GM19043 (cell line): Measurements from ENCODE around the gene CNPY4.

Source experiments
- ATAC-seq: cut with Tn5 transposase; IDR thresholded peaks from one replicate; pipeline ENCODE4 v1.9.1; 2021; ENCODE audit warnings: low read depth; ENCODE audit not compliant: unreplicated experiment

The CNPY4 gene, protein sequence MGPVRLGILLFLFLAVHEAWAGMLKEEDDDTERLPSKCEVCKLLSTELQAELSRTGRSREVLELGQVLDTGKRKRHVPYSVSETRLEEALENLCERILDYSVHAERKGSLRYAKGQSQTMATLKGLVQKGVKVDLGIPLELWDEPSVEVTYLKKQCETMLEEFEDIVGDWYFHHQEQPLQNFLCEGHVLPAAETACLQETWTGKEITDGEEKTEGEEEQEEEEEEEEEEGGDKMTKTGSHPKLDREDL

DNA sequence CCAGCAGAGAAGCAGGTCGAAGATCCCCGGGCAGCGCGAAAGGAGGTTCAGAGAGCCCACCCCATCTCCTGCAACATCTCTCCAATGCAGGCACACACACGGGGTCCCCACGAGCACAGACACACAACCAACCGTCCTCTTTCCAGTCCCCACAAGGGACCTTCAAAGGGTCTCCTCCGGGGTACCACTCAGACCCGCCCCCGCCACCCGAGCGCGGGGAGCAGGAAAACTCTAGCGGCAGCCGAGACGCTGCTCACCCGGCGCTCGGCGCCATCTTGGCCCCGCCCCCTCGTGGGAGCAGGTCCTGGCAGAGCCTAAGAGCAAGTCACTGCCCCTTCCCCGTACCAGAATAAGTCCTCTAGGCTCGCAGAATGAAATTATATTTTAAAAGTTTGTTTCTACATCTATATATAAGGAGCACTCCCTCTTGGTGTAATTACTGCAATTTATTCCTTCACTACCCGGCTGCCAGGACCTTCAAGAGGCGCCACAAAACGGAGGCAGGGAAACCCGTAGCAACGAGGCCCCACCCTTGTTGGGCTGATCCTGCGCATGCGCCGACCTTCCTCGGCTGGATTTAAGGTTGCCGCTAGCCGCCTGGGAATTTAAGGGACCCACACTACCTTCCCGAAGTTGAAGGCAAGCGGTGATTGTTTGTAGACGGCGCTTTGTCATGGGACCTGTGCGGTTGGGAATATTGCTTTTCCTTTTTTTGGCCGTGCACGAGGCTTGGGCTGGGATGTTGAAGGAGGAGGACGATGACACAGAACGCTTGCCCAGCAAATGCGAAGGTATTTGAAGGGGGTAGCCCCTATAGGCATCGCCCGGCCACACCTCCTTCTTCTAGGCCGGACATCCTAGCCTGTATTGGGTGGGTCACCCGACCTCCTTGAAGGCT, at the start of gene CNPY4, which contains the start of gene TAF6:
CNPY4 (plus strand) TSS at position 563 of the 898 bp plus-strand sequence; CDS start at position 674, 111 bp downstream.
TAF6 (minus strand) TSS at position 287 of the 898 bp plus-strand sequence. CDS start 5,149 bp downstream, outside the sequence.
- peak; percentile 65 for ATAC-seq

DNA sequence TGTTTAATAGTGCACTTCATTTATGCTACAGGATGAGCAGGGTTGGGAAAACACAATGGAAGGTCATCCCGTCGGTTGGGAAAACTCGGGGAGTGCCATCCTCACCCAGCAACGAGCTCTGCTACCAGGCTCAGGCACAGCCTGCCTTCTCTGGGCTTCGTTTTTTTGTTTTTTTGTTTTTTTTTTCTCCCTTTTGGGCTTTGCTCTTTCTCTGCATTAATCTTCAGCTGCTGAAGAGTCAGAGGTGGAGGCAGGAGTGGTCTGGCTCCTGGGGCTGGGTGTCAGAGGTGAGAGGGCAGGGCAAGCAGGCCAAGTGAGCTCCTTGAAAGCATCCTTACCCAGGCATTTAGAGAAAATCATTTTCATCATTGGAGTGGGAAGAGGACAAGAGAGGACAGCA, 49.4 kb upstream of the CNPY4 start:
- no peak for ATAC-seq

DNA sequence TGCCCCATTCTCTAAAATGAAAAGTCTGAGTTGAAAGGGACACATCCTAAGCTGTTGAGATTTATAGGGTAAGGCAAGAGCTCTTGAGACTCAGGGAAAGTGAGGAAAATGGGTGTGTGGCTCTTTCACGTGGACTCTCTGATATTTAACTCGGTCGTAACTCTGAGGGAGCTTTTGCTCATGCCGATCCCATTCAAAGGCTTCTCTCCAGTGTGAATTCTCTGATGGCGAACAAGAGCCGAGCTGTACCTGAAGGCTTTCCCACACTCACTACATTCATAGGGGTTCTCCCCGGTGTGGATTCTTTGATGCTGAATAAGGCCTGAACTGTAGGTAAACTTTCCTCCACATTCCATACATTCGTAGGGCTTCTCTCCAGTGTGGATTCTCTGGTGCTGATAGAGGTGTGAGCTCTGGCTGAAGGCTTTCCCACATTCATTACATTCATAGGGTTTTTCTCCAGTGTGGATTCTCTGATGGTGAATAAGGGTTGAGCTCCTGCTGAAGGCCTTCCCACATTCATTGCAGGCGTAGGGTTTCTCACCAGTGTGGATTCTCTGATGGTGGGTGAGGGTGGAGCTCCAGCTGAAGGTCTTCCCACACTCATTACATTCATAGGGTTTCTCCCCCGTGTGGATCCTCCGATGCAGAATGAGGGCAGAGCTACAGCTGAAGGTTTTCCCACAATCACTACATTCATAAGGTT, 48.3 kb upstream of the CNPY4 start:
- ATAC-seq, result no peak

DNA sequence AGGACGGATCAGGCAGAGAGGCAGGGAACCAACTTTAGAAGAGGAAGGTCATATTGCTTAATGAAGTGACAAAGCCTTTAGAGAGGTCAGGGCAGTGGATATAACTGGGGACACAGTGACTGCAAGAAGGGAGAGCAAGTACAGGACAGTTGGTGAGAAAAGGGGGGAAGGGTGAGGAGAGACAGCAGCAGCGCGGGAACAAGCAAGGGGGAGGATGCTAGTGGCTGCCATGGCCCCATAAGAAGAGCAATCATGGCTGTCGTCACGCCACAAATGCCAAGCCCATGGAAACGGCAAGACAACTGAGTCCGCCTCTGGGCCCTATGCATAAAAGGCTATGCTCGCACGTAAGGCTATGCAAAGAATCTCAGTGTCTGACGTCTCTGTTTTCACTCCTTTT, 47.0 kb upstream of the CNPY4 start:
- no peak for ATAC-seq

- no peak for ATAC-seq
These were observed 44.6 kb upstream of the CNPY4 start for GRCh38 chr7:100074841-100075240.

DNA sequence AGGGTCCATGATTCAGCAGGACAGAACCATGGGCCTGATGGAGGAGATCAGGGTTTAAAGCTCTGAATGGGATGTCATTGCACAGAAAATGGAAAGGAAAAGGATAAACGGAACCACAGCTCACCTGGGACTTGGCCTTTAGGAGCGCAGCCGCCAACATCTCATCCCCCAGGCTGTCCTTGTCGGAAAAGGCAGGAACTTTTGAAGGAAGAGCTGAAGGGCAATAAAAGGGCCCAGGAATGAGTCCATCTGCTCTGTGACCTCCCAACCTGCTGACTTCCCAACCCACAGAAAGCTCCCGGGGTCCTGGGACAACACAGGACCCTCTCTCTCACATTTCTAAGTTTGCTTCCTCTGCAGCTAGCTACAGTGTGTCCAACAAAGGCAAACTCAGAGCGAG, 44.0 kb upstream of the CNPY4 start:
- ATAC-seq, result no peak

GRCh38 chr7:100077205-100077604, 42.2 kb upstream of the CNPY4 start:
- ATAC-seq, result no peak

- ATAC-seq, result no peak
These were observed 40.3 kb upstream of the CNPY4 start for GRCh38 chr7:100079024-100079560.

DNA sequence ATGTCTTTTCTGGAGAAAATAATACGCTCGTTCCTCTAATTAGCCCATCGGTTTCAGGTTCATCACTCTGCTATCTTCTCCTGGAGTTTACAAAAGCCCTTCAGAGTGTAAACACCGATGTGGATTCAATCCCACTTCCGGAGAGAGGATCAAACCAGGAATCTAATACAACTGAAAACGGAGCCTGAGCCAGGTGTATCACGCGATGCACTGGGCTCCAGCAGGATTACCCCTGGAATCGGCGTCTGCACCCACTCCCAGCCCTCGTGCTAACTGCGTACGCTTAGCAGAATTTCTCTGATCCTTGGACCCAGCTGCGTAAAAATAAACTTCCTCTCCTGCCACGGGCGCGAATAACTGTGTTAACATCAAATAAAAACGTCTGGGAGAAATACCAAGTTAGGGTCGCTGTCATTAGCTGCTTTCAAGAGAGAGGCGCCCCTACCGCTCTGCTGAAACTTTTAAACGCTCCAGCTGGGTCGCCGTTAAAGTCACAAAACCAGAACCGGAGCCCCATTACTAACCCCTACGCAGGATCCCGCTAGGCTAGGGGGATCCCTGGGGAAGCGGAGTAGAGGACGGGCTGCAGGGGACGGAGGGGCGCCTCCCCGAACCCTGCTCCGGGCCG, 38.4 kb upstream of the CNPY4 start:
- ATAC-seq, result peak; percentile 3

- peak; percentile 71 for ATAC-seq
These were observed 37.8 kb upstream of the CNPY4 start, which contains the start of gene ZNF3 for GRCh38 chr7:100081535-100082102. Gene ZNF3, minus strand, starts transcription at chr7:100081723. Its CDS starts 4,366 bp downstream, at chr7:100077357.

- no peak for ATAC-seq
These were observed 36.5 kb upstream of the CNPY4 start for GRCh38 chr7:100082978-100083377.

DNA sequence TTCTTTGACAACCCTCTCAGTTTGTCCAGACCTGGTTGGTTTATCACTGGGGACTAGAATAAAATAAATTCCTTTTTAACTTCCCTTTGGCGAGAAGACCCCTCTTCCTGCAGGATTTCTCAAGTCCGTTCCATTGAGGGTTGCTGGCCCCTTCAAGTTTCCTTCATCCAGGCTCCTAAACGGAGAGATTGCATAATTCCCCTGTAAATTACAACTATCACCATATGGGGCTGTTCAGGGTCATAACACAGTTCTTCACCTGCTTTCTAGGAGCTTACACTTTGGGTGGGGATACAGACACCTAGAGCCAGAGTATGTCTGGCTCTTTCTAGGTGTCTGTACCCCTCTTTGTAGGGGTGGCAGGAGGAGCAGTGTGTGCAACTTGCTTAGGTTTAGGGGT, 33.9 kb upstream of the CNPY4 start:
- ATAC-seq, result no peak

DNA sequence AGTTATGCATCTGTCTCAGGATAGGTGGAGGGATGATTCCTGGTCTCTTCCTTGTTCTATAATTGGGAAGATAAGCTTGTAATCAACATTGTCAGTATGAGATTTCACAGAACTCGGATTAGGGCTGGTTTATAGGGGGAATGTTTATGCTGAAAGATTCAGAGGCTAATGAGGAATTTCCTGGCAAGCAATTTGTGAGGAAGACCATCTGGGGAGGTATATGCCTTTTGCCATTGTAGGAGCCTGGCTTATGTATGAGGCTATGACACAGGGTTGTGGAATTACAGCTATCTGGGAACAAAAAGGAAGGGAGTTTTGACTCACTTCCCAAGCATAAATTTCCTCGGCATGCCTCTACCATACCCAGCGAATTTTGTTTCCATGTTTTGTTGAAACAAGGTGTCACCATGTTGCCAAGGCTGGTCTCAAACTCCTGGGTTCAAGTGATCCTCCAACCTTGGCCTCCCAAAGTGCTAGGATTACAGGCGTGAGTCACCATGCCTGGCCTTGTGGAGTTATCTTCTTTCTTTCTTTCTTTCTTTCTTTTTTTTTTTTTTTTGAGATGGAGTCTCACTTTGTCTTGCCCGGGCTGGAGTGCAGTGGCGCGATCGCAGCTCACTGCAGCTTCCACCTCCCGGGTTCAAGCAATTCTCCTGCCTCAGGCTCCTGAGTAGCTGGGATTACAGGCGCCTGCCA, 32.2 kb upstream of the CNPY4 start:
- no peak for ATAC-seq

DNA sequence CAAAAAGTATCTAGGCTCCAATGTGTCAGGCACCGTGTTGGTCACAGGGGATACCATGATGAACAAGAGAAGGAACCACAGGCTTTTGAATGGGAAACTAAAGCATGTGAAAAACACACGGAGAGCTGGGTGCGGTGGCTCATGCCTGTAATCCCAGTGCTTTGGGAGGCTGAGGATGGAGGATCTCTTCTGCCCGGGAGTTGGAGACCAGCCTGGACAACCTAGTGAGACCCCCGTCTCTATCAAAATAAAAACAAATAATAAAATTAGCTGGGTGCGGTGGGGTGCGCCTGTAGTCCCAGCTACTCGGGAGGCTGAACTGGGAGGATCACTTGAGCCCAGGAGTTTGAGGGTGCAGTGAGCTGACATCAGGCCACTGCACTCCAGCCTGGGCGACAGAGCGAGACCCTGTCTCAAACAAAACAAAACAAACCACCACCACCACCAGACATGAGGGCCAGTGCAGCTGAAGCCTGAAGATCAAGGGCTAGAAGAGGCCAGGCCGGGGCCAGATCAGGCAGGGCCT, 31.3 kb upstream of the CNPY4 start:
- no peak for ATAC-seq

DNA sequence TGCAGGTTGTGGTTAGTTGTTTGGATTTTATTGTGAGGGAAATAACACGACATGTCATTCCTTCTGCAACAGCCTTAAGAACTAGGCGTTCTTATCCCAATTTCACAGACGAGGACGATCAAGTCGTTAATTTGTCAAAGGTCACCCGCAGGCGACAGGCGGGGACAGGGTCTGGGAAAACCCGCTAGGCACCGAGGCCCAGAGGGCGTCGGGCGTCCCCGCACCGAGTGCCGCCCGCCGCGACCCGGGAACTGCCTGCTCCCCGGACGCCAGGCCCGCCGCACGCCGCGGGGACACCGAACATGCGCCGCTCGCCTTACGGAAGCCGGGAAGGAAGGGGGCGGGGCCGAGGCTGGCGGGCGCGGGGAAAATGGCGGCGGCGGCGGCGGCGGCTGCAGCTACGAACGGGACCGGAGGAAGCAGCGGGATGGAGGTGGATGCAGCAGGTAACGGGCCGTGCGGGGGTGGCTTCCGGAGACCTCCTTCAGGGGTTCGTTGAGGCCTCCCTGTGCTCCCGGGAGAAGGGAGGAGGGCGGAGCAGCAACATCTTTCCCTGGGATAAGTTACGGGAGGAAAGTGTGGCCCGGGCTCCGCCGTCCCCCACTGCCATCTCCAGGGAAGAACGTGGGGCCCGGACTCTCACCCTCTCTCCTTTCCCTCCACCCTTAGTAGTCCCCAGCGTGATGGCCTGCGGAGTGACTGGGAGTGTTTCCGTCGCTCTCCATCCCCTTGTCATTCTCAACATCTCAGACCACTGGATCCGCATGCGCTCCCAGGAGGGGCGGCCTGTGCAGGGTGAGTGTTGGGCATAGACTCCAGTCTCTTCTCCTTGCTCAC, 30.6 kb upstream of the CNPY4 start, which contains the start of gene COPS6:
COPS6 (plus strand) TSS at position 349 of the 837 bp plus-strand sequence; CDS start at position 371, 22 bp downstream.
- ATAC-seq, result no peak

DNA sequence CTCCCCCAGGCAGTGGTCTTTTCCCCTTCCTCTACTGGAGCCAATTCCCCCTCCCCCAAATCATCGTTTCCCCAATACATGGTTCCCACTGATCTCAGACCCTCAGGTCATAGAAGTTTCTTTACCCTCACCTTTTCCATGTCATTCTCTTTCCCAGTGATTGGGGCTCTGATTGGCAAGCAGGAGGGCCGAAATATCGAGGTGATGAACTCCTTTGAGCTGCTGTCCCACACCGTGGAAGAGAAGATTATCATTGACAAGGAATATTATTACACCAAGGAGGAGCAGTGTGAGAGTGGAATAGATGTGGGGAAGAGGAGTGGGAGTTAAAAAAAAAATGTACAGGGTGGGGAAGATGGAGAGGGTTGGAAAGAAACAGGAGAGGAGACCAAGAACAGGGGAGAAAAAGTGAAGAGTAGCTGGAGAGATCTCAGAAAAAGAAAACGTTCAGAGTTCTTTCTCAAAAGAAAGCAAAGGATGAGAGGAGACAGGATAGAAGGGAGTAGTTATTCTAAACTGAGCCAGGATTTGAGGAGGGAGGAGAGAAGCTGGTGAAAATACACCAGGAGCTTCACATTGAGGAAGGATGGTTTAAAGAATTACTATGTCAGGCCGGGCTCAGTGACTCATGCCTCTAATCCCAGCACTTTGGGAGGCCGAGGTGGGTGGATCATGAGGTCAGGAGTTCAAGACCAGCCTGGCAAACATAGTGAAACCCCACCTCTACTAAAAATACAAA, 29.8 kb upstream of the CNPY4 start:
- ATAC-seq, result no peak
